ENCODE results near the gene TNFSF11.

DNA sequence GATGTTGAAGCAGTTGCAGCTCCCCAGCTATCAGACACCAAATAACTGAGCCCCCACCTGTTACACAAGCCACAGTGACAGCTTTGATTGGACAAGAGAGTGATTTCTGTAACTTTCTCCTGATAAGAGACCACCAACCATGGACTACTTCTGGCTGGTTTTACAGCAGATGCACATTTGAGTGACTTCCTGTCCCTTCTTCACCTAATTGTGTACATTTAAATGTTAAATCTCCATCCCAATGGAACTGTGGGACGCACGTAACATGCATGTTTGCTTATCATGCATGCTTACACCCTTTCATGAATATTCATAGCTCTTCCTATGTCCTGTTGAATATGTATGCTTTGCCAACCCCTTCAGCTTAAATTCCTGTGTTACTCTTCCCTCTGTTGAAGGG lies 6.0 kb upstream of the TNFSF11 start:
- no peak for TF ChIP-seq CTCF (conservative IDR thresholded peaks at IDR 0.05)
- no peak for TF ChIP-seq ZFX (IDR thresholded peaks at IDR 0.05)

All from C4-2B (cell line).